NT2/D1 (cell line): ENCODE measurements around the gene ABHD6.
"Not testable (repeated sequence)": the region's sequence is repeated elsewhere in the genome, so short reads cannot be mapped to it uniquely, and the experiment has no call there.

Source experiments
- SUZ12 ChIP-seq: IDR thresholded peaks from 2 replicates; pipeline ENCODE4 v1.6.1; 2011; ENCODE audit not compliant: insufficient read length, insufficient read depth; ENCODE audit errors: extremely low read depth
- YY1 ChIP-seq: IDR thresholded peaks from 2 replicates; pipeline ENCODE4 v1.6.1; 2011; ENCODE audit not compliant: insufficient read length, insufficient read depth
- ZNF274 ChIP-seq: IDR thresholded peaks from 2 replicates; pipeline ENCODE4 v1.6.1; 2011; ENCODE audit warnings: mild to moderate bottlenecking, low read depth, low read length

DNA sequence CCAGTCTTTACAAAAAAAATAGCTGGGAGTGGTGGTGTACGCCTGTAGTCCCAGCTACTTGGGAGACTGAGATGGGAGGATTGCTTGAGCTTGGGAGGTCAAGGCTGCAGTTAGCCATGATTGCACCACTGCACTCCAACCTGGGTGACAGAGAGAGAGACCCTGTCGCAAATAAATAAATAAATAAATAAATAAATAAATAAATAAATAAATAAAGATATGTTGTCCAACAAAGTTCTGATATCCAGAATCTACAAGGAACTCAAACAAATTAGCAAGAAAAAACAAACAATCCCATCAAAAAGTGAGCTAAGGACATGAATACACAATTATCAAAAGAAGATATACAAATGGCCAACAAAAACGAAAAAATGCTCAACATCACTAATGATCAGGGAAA is 9.7 kb upstream of the ABHD6 start:
- TF ChIP-seq YY1, SUZ12, ZNF274: not testable (repeated sequence)
